ENCODE measurements around the gene GRAMD1B.
"Not testable (repeated sequence)": the region's sequence is repeated elsewhere in the genome, so short reads cannot be mapped to it uniquely, and the experiment has no call there.

GRAMD1B gene

DNA sequence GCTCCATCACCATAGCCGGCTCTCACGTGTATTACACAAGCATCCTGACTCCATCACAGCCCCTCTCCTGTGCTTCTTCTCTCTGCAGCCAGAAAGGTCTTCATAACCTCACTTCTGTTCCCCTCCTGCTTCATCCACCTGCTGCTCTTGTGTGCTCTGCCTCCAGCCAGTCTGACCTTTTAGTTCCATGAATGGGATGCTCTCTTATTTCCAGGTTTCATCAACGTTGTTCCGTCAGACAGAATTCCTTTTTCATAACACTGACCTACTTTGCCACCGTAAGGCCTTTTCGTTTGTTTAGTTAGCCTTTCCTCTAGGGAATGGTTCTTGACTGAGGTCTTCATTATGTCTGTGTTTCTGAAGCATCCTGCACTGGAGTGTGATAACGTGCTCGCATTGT is 18.8 kb downstream of the GRAMD1B start:
- no peak for DNase-seq

DNA sequence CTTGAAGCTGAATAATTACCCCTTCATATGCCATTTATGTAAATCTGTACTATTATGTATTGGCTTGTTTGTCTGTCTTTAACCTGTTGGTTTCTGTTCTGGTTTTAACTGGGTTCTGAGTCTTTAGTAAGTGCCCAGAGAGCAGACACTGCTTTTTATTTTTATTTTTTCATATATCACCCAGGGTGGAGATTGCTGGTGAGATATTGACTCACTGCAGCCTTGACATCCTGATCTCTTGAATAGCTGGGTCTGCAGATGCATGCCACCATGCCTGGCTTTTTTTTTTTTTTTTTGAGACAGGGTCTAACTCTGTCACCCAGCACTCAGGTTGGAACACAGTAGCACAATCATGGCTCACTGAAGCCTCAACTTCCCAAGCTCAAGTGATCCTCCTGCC is 19.4 kb downstream of the GRAMD1B start:
- no peak for DNase-seq

DNA sequence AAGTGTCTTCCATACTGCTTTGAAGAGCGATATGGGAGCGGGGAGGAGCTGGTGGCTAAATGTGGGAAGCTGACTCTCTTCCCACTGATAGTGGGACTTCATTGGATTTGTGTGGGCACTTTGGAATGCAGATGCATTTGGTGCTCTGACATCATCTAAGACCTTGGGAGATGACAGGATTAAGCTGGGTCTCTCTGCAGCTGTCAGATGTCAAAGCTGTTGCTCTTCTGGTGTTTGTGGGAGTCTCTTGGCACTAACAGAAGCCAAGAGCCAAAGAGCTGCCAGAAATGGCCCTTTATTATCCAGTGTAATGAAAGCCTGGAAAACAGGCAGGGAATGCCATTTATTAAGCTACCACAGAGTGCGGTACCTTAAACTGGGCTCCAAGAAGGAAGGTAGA is 20.6 kb downstream of the GRAMD1B start:
- DNase-seq: peak; percentile 72

DNA sequence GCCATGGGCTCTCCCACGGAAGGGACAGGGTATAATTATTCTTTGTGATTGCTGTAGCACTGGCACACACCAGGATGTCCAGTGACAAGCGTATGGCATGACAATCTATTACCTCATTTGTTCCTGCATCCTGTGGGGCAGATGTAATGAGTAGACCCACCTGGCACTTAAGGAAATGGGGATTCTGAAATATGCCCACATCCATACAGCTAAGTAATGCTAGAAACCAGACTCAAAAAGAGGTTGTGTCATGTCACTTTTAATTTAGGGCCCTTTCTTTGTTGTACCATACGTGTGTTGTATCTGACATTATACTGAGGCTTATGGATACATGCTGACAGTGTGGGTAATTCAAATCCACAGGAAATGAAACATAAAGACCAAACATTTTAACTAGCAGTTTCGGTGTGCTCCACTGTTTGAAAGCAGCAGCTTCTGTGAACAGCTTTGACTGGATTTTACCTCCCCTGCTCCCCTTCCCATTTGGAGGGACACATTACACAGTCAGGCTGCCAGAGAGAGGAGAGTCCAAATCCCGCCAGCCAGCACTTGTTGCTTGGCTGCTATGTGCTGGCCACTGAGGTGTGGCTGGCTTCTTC is 21.2 kb downstream of the GRAMD1B start:
- DNase-seq: no peak

DNA sequence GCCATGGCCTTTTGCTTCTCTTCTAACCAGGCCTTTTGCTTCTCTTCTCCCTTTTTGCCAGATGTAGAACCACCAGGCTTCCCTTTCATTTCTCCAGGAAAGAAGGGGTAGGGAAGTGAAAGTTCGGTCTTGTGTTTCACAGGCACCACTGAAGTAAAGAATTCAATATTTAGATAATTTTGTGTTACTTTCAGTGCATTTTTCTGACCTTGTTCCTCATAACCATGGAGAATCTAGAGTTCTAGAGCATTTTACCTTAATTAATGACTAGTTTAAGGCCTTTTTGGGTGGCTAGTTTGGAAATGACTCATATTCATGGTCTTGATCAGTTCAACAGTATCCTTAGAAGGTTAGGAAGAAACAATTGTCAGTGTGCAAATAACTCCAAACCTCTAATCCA is 22.7 kb downstream of the GRAMD1B start:
- DNase-seq: no peak

DNA sequence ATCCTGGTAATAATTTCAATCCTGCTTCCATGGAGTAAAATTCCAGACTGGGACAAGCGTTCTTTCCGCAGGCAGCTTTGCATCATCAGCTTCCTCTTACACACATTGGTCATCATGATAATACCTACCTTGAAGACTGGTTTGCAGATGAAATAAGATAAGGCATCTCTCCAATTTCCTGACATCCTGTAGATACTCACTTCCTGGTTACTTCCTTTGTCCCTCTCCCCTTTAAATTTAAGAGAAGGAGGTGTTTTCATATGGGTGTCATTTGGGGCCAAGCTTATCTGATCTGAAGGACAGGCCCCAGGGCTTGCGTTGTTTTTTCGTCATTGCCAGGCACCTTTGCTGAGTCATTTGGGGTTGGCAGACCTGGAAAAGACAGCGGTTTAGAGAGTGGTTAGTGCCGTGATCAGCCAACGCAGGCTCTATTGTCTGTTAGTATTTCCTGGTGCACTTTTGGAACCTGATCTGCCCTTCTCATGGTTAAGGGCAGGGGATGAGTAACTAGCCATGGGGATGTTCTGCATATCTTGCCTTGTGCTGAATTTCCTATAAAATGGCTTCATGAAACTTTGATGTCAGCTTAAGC is 24.1 kb downstream of the GRAMD1B start:
- no peak for DNase-seq

DNA sequence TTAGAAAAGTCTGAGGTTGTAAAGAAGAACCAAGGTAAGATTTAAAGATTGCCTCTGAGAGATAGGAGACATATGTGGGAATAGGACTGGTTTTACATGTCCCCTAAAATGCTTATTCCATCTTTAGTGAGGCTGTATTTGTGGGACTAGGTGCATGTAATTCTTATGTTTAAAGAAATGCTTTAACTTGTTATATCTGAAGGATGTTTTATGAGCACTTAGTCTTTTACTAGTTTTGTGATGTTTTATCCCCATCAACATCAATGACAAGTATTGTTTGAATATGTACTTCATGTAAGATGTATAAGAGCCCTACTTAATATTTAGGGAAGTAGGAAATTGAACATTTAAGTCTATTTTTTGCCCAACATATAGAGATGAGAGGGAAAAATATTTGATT is 24.7 kb downstream of the GRAMD1B start:
- no peak for DNase-seq

DNA sequence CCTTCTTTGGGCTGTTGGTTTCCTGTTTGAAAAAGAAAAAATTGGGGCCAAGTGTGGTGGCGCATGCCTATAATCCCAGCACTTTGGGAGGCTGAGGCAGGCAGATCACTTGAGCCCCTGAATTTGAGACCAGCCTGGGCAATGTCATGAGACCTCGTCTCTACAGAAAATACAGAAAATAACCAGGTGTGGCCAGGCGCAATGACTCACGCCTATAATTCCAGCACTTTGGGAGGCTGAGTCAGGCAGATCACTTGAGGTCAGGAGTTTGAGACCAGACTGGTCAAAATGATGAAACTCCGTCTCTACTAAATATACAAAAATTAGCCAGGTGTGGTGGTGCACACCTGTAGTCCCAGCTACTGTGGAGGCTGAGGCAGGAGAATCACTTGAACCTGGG is 26.4 kb downstream of the GRAMD1B start:
- DNase-seq: not testable (repeated sequence)

DNA sequence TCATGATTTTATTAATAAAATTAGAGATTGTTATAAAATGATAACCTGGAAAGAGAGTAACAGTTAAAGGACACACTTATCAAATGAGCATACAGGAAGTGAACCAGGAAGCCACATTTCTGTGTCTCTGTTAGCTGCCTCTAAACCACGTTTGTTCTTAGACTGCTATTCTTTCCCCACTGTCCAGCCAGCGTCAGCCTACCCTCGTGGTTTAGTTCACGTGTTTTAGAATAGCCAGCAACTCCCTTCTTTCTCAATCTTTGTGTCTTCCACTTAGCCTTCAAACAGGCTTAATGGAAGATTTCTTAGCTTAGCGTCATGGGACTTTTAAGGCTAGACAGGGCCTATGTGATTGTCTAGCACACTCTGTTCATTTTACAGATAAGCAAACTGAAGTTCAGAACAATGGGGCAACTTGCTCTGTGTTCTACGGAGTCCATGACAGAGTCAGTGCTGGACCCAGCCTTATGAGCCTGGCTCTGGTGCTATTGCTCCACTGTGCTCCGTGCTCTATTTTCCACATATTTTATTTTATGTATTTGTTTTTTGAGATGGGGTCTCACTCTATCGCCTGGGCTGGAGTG is 27.2 kb downstream of the GRAMD1B start:
- DNase-seq: no peak

DNA sequence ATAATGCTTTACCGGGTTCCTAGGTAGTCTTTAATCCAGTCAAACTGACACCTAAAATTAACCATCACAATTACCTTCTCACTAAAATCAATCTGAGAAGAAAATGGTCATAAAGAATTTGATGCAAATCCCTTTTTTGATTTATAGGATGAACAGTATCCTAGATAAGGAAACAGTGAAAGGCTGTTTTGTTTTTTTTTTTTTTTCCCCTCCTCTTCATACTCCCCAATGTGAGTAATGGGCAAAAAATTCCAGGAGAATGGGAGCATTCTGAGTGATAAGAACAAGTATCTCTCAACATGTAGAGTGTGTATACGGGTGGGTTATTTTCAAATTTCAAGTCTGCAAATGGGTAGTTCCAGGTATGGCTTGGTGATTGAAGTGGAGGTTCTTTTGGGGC is 28.4 kb downstream of the GRAMD1B start:
- DNase-seq: no peak

DNA sequence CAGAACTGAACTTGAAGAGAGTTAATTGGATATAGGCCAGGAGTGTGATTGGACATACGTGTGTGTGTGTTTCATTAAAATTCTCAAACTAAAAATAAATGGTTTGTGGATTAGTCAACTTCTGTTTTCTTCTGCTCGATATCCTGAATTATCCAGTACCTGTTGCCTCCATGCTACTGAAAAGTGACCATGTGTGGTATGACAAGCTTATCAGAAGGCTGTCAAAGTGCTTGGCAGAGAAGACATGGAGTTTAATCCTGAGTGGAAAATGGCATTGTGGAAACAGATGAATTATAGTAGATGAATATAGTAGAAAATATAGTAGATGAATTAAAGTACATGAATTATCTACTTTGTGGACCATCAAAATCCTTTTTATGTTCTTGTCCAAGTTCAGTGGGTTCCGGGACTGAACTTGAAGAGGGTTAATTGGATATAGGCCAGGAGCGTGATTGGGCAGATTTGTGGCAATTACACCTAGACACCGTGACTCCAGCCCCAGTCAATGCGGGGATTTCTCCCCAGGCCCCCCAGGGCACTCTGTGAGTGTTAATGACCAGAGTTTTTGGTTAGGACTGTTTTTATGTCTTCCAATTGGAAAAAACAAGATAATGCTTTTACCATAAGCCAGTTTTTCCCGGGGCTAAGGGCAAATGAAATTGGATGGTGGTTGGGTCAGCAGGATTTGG is 30.1 kb downstream of the GRAMD1B start:
- DNase-seq: no peak

DNA sequence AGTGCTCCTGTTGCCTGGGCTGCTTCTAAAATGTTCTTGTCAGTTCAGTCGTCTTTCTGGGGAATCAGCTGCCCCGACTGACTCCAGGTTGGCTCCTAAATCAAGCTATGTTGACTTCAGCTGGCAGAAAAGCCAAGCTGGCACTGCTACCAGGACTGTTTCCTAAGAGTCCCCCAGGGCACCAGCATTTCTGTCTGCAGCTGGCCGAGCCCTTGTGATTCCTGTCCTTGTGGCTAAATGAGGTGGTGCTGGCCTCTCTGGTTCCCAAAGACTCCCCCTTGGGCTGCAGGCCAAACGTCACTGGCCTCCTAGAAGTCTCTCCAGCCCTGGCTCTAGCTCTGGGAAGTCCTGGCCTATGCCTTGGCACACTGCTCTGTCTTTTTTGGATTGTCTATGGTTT is 31.1 kb downstream of the GRAMD1B start:
- peak; percentile 90 for DNase-seq

DNA sequence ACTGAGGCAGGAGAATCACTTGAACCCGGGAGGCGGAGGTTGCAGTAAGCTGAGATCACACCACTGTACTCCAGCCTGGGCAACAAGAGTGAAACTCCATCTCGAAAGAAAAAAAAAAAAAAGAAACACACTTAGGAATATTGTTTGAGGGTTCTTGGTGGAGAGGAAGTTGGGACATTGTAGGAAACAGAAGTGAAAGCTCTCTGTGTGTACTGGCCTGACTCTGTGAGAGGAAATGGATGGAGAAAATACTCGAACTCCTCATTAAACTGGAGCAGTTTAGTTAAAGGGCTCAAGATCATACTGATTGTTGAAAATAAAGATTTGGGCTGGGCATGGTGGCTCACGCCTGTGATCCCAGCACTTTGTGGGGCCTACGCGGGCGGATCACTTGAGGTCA is 35.6 kb downstream of the GRAMD1B start:
- not testable (repeated sequence) for DNase-seq

DNA sequence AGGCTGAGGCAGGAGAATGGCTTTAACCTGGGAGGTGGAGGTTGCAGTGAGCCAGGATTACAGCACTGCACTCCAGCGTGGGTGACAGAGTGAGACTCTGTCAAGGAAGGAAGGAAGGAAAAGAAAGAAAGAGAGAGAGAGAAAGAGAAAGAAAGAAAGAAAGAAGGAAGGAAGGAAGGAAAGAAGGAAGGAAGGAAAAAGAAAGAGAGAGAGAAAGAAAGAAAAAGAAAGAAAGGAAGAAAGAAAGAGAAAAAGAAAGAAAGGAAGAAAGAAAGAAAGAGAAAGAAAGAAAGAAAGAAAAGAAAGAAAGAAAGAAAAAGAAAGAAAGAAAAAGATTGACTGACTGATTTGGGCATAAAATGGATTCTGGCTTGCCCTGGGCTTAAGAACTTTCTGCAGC is 36.1 kb downstream of the GRAMD1B start:
- DNase-seq: not testable (repeated sequence)

DNA sequence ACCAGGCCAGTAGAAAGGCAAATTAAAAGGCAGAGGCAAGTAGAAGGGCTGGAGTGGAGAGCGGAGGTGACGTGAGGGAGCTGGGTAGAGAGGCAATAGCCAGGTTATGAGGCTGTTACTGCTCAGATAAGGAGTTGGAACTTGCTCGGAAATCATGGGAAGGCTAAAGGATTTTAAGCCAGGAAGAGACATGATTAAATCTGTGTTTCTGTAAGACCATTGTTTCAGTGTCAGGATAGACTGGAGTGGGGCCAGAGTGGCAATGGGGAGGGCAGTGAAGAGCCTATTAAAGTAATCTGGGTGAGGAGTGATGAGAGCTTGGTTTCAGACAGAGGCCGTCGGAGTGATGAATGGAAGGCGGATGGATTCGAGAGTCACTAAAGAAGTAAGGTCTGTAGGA is 39.0 kb downstream of the GRAMD1B start:
- no peak for DNase-seq

DNA sequence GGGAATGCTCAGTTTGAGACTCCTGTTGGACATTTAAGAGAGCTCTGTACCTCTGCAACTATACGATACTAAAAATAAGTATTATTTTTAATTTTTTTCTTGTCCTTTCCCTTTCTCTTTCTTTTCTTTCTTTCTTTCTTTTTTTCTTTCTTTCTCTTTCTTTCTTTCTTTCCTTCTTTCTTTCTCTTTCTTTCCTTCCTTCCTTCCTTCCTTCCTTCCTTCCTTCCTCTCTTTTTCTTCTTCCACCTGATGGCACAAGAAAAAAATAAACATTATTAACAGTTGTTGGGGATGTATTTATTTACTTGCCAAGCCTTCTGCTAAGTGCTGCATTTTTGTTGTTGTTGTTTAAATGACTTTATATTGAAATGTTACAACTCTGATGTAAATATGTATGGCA is 39.5 kb downstream of the GRAMD1B start:
- no peak for DNase-seq

DNA sequence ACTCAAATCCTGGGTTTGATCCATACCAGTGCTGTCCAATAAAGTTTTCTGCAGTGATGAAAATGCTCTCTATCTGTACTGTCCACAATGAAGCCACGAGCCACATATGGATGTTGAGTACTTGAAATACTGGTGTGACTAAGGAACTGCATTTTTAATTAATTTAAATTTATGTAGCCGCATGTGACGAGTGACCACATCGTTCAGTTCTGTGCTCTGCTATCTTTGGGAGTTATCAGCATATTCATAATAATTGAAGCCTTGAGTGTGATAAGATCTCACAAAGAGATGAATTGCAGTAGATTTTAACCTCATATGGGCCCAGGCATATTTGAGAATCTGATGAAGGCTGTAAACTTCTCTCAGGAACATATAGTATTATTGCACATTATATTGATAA is 40.8 kb downstream of the GRAMD1B start:
- no peak for DNase-seq

DNA sequence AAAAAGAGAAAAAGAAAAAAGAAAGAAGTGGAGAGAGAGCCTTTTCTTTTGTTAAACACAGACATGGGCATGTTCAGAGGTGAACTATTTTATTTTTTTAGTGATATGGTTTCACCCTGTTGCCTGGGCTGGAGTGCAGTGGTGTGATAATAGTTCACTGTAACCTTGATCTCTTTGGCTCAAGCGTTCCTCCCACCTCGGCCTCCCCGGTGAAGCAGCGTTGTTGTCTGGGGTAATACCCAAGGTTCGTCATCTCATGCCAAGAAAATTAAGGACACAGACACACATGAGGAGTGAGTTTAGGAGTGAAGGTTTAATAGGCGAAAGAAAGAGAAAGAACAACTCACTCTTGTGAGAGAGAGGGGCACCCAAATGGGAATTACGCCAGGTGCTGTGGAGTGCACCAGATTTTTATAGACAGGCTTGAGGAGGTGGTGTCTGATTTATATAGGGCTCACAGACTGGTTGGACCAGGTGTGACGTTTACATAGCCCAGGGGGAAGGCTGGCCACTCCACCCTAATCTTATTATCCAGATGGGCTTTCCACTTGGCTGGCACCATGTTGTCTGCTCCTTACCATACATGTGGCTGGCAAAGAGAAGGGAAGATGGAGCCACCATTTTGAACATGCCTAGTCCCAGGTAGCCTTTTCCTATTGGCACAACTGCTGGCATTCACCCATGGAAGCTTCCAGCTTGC is 42.3 kb downstream of the GRAMD1B start:
- no peak for DNase-seq

DNA sequence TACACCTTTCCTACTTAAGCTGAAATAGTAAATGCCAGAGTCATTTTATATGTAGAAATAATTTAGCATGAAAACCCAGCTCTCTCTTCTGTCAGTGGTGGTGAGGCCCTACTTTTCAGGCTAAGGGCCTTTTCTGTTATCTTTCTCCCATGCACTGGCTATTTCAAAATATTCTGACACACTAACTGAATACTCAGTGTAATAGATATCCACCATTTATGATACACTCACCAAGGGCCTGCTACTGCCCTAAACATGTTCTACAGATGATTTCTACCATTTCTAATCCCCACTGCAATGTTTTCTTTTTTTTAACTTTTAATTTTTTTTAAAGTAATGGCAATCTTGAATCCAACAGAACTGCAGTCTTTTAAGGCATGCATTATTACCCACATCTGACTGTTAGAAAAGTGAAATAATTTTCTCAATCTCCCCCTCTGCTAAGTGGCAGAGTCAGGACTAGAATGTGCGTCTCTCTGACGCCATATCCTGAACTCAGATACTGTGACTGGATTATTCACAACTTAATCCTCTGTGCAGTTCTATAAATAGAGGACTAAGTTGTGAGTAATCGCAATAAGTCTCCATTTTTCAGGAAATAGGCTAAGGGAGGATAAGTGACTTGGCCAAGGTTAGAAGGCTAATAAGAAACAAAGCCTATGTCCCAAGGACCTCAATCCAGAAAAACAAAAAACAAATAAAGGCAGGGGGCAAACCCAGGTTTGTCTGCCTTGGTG is 44.0 kb downstream of the GRAMD1B start:
- DNase-seq: no peak

DNA sequence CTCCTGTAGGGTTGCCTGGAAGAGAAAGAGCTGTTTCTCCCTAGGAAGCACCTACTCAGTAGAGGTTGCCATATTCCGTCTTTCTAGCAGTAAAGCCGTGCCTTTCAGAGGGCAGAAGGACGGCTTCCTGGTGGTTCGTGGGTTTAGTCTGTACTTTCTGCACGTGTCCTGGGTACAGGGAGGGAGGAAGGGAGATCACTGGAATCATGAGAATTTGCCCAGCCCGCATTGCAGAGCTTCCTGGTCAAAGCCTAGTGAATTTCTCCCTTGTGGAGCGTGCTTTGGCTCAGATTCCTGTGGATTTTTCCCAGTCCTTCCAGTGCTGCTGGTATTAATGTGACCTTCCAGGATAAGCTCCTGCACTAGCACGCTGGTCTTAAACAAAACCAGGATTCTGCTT is 44.9 kb downstream of the GRAMD1B start:
- DNase-seq: no peak

DNA sequence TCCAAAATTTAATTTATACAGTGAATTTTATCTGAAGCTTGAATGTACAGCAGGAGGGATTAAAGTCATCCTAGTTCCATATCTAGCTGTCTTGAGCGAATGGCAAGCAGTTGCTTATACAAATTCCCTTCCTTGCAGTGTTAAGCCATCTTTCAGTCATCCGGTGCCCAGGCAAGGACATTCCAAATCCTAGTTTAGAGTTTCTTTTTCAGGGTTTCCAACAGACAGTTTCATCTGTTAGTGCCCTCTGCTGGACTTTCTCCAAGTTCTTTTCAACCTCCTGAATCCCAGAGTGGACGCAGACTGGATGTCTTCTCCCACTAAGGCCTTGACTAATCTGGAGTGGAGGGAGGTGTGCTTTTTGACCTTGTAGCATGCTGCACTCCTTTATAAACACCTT is 45.4 kb downstream of the GRAMD1B start:
- no peak for DNase-seq

DNA sequence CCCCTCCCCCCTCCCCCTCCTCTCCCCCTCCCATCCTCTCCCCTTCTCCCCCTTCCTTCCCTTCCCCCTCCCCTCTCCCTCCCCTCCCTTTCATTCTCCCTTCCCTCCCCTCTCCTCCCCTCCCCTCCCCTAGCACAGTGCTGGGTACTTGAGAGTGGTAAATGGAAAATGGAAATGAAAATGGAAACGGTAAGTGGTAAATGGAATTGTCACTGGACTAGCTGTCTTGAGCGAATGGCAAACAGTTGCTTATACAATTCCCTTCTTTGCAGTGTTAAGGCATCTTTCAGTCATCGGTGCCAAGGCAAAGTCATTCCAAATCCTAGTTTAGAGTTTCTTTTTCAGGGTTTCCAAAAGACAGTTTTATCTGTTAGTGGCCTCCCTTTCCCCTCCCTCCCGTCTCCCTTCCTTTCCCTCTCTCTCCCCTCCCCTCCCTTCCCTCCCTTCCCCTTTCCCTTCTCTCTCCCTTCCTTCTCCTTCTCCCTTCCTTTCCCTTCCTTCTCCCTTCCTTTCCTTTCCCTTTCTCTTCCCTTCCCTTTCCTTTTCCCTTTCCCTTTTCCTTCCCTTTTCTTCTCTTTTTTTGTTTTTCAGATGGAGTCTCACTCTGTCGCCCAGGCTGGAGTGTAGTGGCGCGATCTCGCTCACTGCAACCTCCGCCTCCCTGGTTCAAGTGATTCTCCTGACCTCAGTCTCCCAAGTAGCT is 47.3 kb downstream of the GRAMD1B start:
- no peak for DNase-seq
